MCF 10A (cell line): ENCODE results near the gene FLT3. TPM values are rescaled to one million over a fixed set of nuclear protein-coding genes. Genes with fewer than 3 reads are reported as not detected.

ENCODE experiments used
- BruUV-seq: library from RNA; stranded (reverse); fragments of 400-500 nt; replicated peaks from 2 replicates; lab custom pipeline; 2021; lab: Mats Ljungman, UMichigan
- CTCF ChIA-PET: fragments of 300-600 bp; sonication (Branson Sonifier 250); formaldehyde crosslinking; extraction: SDS; loops from one replicate; lab custom pipeline; 2021; ENCODE audit warnings: antibody characterized with exemption, inconsistent platforms; lab: Yijun Ruan, JAX
- POLR2A ChIA-PET: fragments of 300-600, 350-650 bp; sonication (Branson Sonifier 250); formaldehyde crosslinking; extraction: SDS; loops from one replicate; lab custom pipeline; 2020; ENCODE audit warnings: antibody characterized with exemption, inconsistent platforms; lab: Yijun Ruan, JAX
- DNase-seq: peaks from one replicate; pipeline ENCODE4 v3.0.0-alpha.2; 2018; ENCODE audit not compliant: unreplicated experiment
- H3K27ac Mint-ChIP-seq: one replicate; pipeline ENCODE4 v1.8.0; 2022; ENCODE audit warnings: mild to moderate bottlenecking, low read depth, mixed read lengths; ENCODE audit not compliant: unreplicated experiment
- H3K27me3 Mint-ChIP-seq: one replicate; pipeline ENCODE4 v1.8.0; 2022; ENCODE audit warnings: mixed read lengths; ENCODE audit not compliant: insufficient read depth, unreplicated experiment
- H3K36me3 Mint-ChIP-seq: one replicate; pipeline ENCODE4 v1.8.0; 2022; ENCODE audit warnings: mild to moderate bottlenecking, moderate library complexity, mixed read lengths; ENCODE audit not compliant: insufficient read depth, unreplicated experiment
- H3K4me1 Mint-ChIP-seq: one replicate; pipeline ENCODE4 v1.8.0; 2022; ENCODE audit warnings: mixed read lengths; ENCODE audit not compliant: insufficient read depth, unreplicated experiment
- H3K4me3 Mint-ChIP-seq: one replicate; pipeline ENCODE4 v1.8.0; 2022; ENCODE audit warnings: mild to moderate bottlenecking, moderate library complexity, mixed read lengths; ENCODE audit not compliant: unreplicated experiment
- H3K9me3 Mint-ChIP-seq: one replicate; pipeline ENCODE4 v1.8.0; 2022; ENCODE audit warnings: mixed read lengths; ENCODE audit not compliant: unreplicated experiment
- intact Hi-C: fragments of 100-400 bp; cut with micrococcal nuclease; formaldehyde crosslinking; loops from 2 replicates; pipeline ENCODE4 v1.14.1; 2022
- total RNA-seq: library from RNA; stranded (reverse); gene quantifications from 2 replicates; pipeline ENCODE4 v1.2.3, GENCODE V29; 2022
- TF ChIP-seq, protein P1 (sequence below): fragments of 200-600 bp; IDR thresholded peaks from one replicate; pipeline ENCODE4 v1.8.0; 2022; ENCODE audit warnings: antibody characterized with exemption, mild to moderate bottlenecking; ENCODE audit not compliant: unreplicated experiment

FLT3 gene
- total RNA-seq, 1 experiment from 2014 or later: not detected

DNA sequence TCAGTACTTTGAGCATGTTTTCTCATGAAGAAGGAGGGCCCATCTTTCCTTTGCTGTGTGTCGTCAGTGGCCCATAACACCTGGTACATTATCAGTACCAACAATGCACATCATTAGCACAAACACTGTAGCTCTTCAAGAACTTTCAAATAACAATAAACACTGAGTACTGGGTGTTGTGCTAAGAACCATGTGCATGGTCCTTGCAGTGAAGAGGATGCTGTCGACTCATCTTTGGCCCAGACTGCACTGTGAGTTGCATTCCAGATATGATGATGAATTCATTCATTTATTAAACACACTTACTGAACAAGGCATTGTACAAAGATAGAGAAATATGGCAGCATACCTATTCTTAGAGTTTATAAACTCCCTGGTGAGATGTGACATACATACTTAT, 55.8 kb downstream of the FLT3 start:
- H3K4me1 Mint-ChIP-seq: no peaks in the 10 kb centered on the region
- no peak overlapping the region for H3K27ac Mint-ChIP-seq
- no peak for DNase-seq
- H3K36me3 Mint-ChIP-seq: no peaks in the 10 kb centered on the region
- intact Hi-C loops: no loop called here
- TF ChIP-seq, protein P1, sequence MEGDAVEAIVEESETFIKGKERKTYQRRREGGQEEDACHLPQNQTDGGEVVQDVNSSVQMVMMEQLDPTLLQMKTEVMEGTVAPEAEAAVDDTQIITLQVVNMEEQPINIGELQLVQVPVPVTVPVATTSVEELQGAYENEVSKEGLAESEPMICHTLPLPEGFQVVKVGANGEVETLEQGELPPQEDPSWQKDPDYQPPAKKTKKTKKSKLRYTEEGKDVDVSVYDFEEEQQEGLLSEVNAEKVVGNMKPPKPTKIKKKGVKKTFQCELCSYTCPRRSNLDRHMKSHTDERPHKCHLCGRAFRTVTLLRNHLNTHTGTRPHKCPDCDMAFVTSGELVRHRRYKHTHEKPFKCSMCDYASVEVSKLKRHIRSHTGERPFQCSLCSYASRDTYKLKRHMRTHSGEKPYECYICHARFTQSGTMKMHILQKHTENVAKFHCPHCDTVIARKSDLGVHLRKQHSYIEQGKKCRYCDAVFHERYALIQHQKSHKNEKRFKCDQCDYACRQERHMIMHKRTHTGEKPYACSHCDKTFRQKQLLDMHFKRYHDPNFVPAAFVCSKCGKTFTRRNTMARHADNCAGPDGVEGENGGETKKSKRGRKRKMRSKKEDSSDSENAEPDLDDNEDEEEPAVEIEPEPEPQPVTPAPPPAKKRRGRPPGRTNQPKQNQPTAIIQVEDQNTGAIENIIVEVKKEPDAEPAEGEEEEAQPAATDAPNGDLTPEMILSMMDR: no peak
- peaks cover 23% of the 10 kb centered on the region for H3K27me3 Mint-ChIP-seq
- H3K4me3 Mint-ChIP-seq: no peak overlapping the region
- H3K9me3 Mint-ChIP-seq: no peaks in the 10 kb centered on the region
- ChIA-PET POLR2A (no interaction called here), CTCF (no interaction called here)
- no TSS peak for BruUV-seq

DNA sequence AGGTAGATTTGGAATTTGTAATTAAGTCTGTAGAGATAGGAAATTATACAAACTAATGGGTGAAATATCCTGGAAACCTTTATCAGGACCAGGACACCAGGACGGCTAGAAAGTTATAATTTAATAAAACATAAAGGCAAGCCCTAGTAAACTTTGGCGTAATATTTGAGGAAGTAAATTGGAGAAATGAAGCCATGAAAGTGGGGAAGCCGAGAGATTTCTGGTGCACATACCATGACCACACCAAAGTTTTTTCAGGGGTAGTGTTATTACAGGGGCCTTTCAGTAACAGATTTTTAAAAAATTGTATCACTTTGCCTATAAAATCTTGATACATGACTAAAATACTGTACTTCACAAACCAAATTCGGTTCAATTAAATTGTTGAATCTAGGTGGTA, 57.2 kb downstream of the FLT3 start:
- H3K4me3 Mint-ChIP-seq: no peak overlapping the region
- ChIA-PET CTCF (no interaction called here), POLR2A (no interaction called here)
- no peaks in the 10 kb centered on the region for H3K36me3 Mint-ChIP-seq
- H3K27ac Mint-ChIP-seq: no peak overlapping the region
- H3K27me3 Mint-ChIP-seq: peaks cover 24% of the 10 kb centered on the region
- TF ChIP-seq, protein P1: no peak
- H3K4me1 Mint-ChIP-seq: no peaks in the 10 kb centered on the region
- no TSS peak for BruUV-seq
- no peaks in the 10 kb centered on the region for H3K9me3 Mint-ChIP-seq
- intact Hi-C loops: no loop called here
- no peak for DNase-seq

DNA sequence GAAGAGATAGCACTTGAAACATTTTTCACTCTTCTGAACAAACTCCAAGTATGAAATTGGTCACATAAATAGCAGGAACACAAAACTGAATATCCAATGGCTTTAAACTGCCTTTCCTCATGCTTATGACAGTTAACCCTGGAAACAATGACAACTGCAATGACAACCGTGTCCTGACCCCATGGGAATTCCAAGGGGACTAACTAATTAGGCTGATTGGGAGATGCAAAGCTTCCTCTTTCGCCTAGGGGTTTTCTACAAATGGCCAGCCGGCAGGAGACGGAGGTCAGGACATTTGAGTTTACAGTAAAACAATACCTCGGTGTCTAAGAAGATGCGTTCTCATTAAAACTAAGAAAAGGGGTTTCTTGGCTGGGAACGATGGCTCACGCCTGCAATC, 58.9 kb downstream of the FLT3 start:
- TF ChIP-seq, protein P1: no peak
- ChIA-PET CTCF (no interaction called here), POLR2A (no interaction called here)
- H3K27me3 Mint-ChIP-seq: peaks cover 24% of the 10 kb centered on the region
- H3K4me1 Mint-ChIP-seq: no peaks in the 10 kb centered on the region
- intact Hi-C loops: no loop called here
- no peaks in the 10 kb centered on the region for H3K36me3 Mint-ChIP-seq
- no peak overlapping the region for H3K4me3 Mint-ChIP-seq
- H3K27ac Mint-ChIP-seq: no peak overlapping the region
- H3K9me3 Mint-ChIP-seq: no peaks in the 10 kb centered on the region
- no TSS peak for BruUV-seq
- no peak for DNase-seq

DNA sequence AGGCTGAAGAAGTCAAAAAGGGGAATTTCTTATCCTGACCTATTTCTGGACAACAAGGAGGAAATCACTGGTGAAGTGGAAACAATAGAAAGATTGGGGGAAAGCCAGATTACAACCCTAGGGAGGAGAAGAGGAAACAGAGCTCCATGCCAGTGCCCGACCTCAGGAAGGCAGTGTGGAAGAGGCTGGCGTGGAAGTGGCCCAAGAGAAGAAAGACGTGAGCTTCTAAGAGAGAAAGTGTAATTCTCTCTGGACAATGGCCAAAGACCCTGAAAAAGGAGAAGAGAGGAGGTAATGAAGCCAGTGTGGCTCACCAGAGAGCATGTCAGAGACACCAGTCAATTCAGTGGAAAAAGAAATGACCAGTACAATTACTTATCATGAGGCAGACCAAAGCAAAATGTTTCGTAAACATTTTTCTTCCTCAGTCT, 59.3 kb downstream of the FLT3 start:
- Mint-ChIP-seq H3K4me1 (no peaks in the 10 kb centered on the region), H3K27me3 (peaks cover 24% of the 10 kb centered on the region), H3K27ac (no peak overlapping the region), H3K36me3 (no peaks in the 10 kb centered on the region), H3K9me3 (no peaks in the 10 kb centered on the region), H3K4me3 (no peak overlapping the region)
- TF ChIP-seq, protein P1: no peak
- CTCF ChIA-PET: interaction anchor here (0.6 kb wide), 1 partner anchor 1128 kb away, joined by 3 read pairs; no protein-coding TSS in a partner anchor
- no peak for DNase-seq
- intact Hi-C loops: no loop called here
- BruUV-seq: no TSS peak
- POLR2A ChIA-PET: interaction anchor here (0.7 kb wide), 1 partner anchor 1352 kb away, joined by 3 read pairs; no protein-coding TSS in a partner anchor
